ENCODE data around the gene CKS2.

CKS2 gene

GRCh38 chr9:89311346-89312221 lies 589 bp downstream of the CKS2 start:
- DNase-seq = no peak

GRCh38 chr9:89312222-89312571 lies 1.2 kb downstream of the CKS2 start:
- DNase-seq = no peak

GRCh38 chr9:89313842-89314241 lies 2.8 kb downstream of the CKS2 start:
- DNase-seq = no peak

GRCh38 chr9:89314955-89315354 lies 4.0 kb downstream of the CKS2 start:
- no peak for DNase-seq

GRCh38 chr9:89315482-89315881 lies 4.5 kb downstream of the CKS2 start:
- DNase-seq = no peak

GRCh38 chr9:89317282-89317681 lies 6.3 kb downstream of the CKS2 start:
- no peak for DNase-seq

GRCh38 chr9:89318123-89319014 lies 7.4 kb downstream of the CKS2 start, which contains the start of gene SECISBP2:
Gene SECISBP2 (plus strand): TSS chr9:89318500. CDS start chr9:89318577, 77 bp downstream.
- DNase-seq = peak; percentile 95

- DNase-seq = no peak
Measured at GRCh38 chr9:89319015-89319905, 8.3 kb downstream of the CKS2 start.

GRCh38 chr9:89323390-89323789 lies 12.4 kb downstream of the CKS2 start:
- no peak for DNase-seq

- no peak for DNase-seq
Measured at GRCh38 chr9:89325733-89326132, 14.7 kb downstream of the CKS2 start.

GRCh38 chr9:89328064-89328463 lies 17.1 kb downstream of the CKS2 start:
- no peak for DNase-seq

- DNase-seq = no peak
Measured at GRCh38 chr9:89329917-89330316, 18.9 kb downstream of the CKS2 start.

GRCh38 chr9:89330513-89330912 lies 19.5 kb downstream of the CKS2 start:
- no peak for DNase-seq

- DNase-seq = no peak
Measured at GRCh38 chr9:89339807-89340206, 28.8 kb downstream of the CKS2 start.

GRCh38 chr9:89340332-89340731 lies 29.3 kb downstream of the CKS2 start:
- no peak for DNase-seq

GRCh38 chr9:89342213-89342612 lies 31.2 kb downstream of the CKS2 start:
- no peak for DNase-seq

GRCh38 chr9:89342948-89343347 lies 32.0 kb downstream of the CKS2 start:
- DNase-seq = no peak

- DNase-seq = peak; percentile 38
Measured at GRCh38 chr9:89343812-89344211, 32.8 kb downstream of the CKS2 start.

- DNase-seq = no peak
Measured at GRCh38 chr9:89345476-89345875, 34.5 kb downstream of the CKS2 start.

- DNase-seq = no peak
Measured at GRCh38 chr9:89346696-89347095, 35.7 kb downstream of the CKS2 start.

- no peak for DNase-seq
Measured at GRCh38 chr9:89347651-89348050, 36.7 kb downstream of the CKS2 start.

- DNase-seq = no peak
Measured at GRCh38 chr9:89349607-89350006, 38.6 kb downstream of the CKS2 start.

All from stimulated activated CD4-positive, alpha-beta T cell treated with anti-CD3 and anti-CD28 coated beads, Interleukin-4, amount 100 ng/mL, for 24 hours (primary cell).